Measurements from ENCODE around the gene ANKRD31. TPM values are rescaled to one million over a fixed set of nuclear protein-coding genes. Genes with fewer than 3 reads are reported as not detected.

The ANKRD31 gene
- total RNA-seq, 1 experiment from 2014 or later, result 0.11 TPM

DNA sequence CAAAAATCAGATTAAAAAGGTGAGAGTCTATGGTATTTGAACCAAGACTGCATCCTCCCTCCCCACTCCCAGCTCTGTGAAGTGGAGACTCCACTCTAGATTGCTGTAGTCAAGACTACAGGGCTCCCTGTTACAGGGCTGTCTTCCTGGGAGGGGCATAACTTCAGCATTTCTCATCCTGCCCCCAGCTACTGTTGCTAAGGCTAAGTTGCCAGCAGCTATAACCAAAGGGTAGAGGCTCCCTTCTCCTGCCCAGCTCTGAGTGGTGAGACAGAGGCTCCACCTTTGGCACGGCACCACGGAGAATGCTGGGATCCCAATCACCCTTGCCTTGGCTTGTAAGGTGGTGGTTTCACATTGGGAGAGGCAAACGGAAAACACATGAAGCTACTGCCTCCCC lies 145.1 kb downstream of the ANKRD31 start:
- Histone ChIP-seq H2BK120ac (ENCODE audit: low read depth, low read length, poor library complexity, severe bottlenecking) (no peak overlapping the region), H2BK12ac (ENCODE audit: insufficient read length, low read depth, low read length) (no peak overlapping the region), H3K14ac (ENCODE audit: insufficient read depth, low read length) (no peak overlapping the region), H4K5ac (ENCODE audit: insufficient read length, low read depth, low read length) (no peak overlapping the region), H3K56ac (ENCODE audit: insufficient read length, low read depth, low read length) (no peak overlapping the region), H3K23ac (ENCODE audit: insufficient read length, low read depth, low read length) (no peak overlapping the region), H3K18ac (ENCODE audit: insufficient read length, low read depth, low read length) (no peak overlapping the region), H2BK5ac (ENCODE audit: insufficient read length, low read length) (no peak overlapping the region), H3K9me3 (ENCODE audit: control insufficient read depth, low read depth, low read length) (no peaks in the 10 kb centered on the region), H3K23me2 (ENCODE audit: insufficient read length, low read depth, low read length, poor library complexity, severe bottlenecking) (no peaks in the 10 kb centered on the region), H3K9ac (ENCODE audit: extremely low read depth, insufficient read length, low read length) (no peak overlapping the region), H3T11ph (ENCODE audit: low read length) (no peak overlapping the region), H2BK15ac (ENCODE audit: low read depth, low read length) (no peak overlapping the region), H3K4me1 (ENCODE audit: insufficient read depth, low read length) (no peaks in the 10 kb centered on the region), H4K8ac (replicated peaks; ENCODE audit: insufficient read length, low read depth, low read length) (no peak overlapping the region), H3K27ac (ENCODE audit: insufficient read length, low read depth, low read length) (no peak overlapping the region), H4K91ac (ENCODE audit: insufficient read length, low read depth, low read length) (no peak overlapping the region), H2BK20ac (ENCODE audit: low read depth, low read length, poor library complexity, severe bottlenecking) (no peak overlapping the region), H2AK5ac (ENCODE audit: insufficient read length, low read length) (no peak overlapping the region), H4K20me1 (ENCODE audit: control insufficient read depth, insufficient read depth, insufficient read length) (no peaks in the 10 kb centered on the region), H3K27me3 (ENCODE audit: insufficient read depth, low read length) (no peaks in the 10 kb centered on the region), H3K79me1 (ENCODE audit: insufficient read depth, low read depth, low read length, poor library complexity, severe bottlenecking) (no peaks in the 10 kb centered on the region), H2AFZ (ENCODE audit: low read length) (no peak overlapping the region), H3K4ac (ENCODE audit: low read depth, low read length) (no peak overlapping the region), H3K79me2 (ENCODE audit: insufficient read depth, low read length) (no peaks in the 10 kb centered on the region), H3K4me2 (ENCODE audit: insufficient read depth, insufficient read length, low read length) (no peak overlapping the region)
- TF ChIP-seq, protein P1, sequence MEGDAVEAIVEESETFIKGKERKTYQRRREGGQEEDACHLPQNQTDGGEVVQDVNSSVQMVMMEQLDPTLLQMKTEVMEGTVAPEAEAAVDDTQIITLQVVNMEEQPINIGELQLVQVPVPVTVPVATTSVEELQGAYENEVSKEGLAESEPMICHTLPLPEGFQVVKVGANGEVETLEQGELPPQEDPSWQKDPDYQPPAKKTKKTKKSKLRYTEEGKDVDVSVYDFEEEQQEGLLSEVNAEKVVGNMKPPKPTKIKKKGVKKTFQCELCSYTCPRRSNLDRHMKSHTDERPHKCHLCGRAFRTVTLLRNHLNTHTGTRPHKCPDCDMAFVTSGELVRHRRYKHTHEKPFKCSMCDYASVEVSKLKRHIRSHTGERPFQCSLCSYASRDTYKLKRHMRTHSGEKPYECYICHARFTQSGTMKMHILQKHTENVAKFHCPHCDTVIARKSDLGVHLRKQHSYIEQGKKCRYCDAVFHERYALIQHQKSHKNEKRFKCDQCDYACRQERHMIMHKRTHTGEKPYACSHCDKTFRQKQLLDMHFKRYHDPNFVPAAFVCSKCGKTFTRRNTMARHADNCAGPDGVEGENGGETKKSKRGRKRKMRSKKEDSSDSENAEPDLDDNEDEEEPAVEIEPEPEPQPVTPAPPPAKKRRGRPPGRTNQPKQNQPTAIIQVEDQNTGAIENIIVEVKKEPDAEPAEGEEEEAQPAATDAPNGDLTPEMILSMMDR (conservative IDR thresholded peaks at IDR 0.05), result no peak
- H3K9me3 Mint-ChIP-seq, result no peaks in the 10 kb centered on the region
- H3K27ac Mint-ChIP-seq, result no peak overlapping the region
- H3K36me3 Mint-ChIP-seq (ENCODE audit: insufficient read depth in 1 of 3, low read depth in 3 of 3), result no peaks in the 10 kb centered on the region
- WGBS (ENCODE audit: extremely low coverage, insufficient read length, low lambda C conversion rate), result no CpG with 5 or more reads among the region's 3 CpGs
- no peak overlapping the region for H3K4me3 Mint-ChIP-seq
- peaks cover 2 to 8% of the 10 kb centered on the region in 2 experiments; a peak in 2 of 4 replicates for H3K4me1 Mint-ChIP-seq
- DNase-seq, result no peak
- H3K27me3 Mint-ChIP-seq (ENCODE audit: low read depth), result no peaks in the 10 kb centered on the region
